Measurements from ENCODE around the gene SLC25A42.
"Not testable (repeated sequence)": the region's sequence is repeated elsewhere in the genome, so short reads cannot be mapped to it uniquely, and the experiment has no call there.

SLC25A42 gene

GRCh38 chr19:19105365-19106055 lies 41.7 kb downstream of the SLC25A42 start:
- no peak for DNase-seq (ENCODE audit: low read depth in 3 of 3)

- no peak for DNase-seq (ENCODE audit: low read depth in 3 of 3)
Measured at GRCh38 chr19:19106056-19106551, 42.3 kb downstream of the SLC25A42 start.

- not testable (repeated sequence) for DNase-seq (ENCODE audit: low read depth in 3 of 3)
Measured at GRCh38 chr19:19106938-19107337, 43.1 kb downstream of the SLC25A42 start.

- no peak for DNase-seq (ENCODE audit: low read depth in 3 of 3)
Measured at GRCh38 chr19:19107654-19108053, 43.9 kb downstream of the SLC25A42 start.

- no peak for DNase-seq (ENCODE audit: low read depth in 3 of 3)
Measured at GRCh38 chr19:19109601-19110000, 45.8 kb downstream of the SLC25A42 start.

- peak in 1 of 3 donors; percentile 17 for DNase-seq (ENCODE audit: low read depth in 3 of 3)
Measured at GRCh38 chr19:19110410-19111135, 46.8 kb downstream of the SLC25A42 start.

- no peak for DNase-seq (ENCODE audit: low read depth in 3 of 3)
Measured at GRCh38 chr19:19111136-19111835, 47.5 kb downstream of the SLC25A42 start.

- no peak for DNase-seq (ENCODE audit: low read depth in 3 of 3)
Measured at GRCh38 chr19:19111967-19112580, 48.3 kb downstream of the SLC25A42 start.

GRCh38 chr19:19113040-19113626 lies 49.3 kb downstream of the SLC25A42 start:
- no peak for DNase-seq (ENCODE audit: low read depth in 3 of 3)

- DNase-seq (ENCODE audit: low read depth in 3 of 3): peak in 1 of 3 donors; percentile 50
Measured at GRCh38 chr19:19115954-19116353, 52.2 kb downstream of the SLC25A42 start.

- DNase-seq (ENCODE audit: low read depth in 3 of 3): no peak
Measured at GRCh38 chr19:19119325-19120237, 55.8 kb downstream of the SLC25A42 start.

GRCh38 chr19:19120308-19121231 lies 56.8 kb downstream of the SLC25A42 start:
- peak in 1 of 3 donors; percentile 21 for DNase-seq (ENCODE audit: low read depth in 3 of 3)

GRCh38 chr19:19121371-19121770 lies 57.6 kb downstream of the SLC25A42 start:
- no peak for DNase-seq (ENCODE audit: low read depth in 3 of 3)

GRCh38 chr19:19122902-19123301 lies 59.1 kb downstream of the SLC25A42 start:
- no peak for DNase-seq (ENCODE audit: low read depth in 3 of 3)

- DNase-seq (ENCODE audit: low read depth in 3 of 3): no peak
Measured at GRCh38 chr19:19123386-19123785, 59.6 kb downstream of the SLC25A42 start.

- no peak for DNase-seq (ENCODE audit: low read depth in 3 of 3)
Measured at GRCh38 chr19:19126102-19126501, 62.3 kb downstream of the SLC25A42 start.

GRCh38 chr19:19131989-19132388 lies 68.2 kb downstream of the SLC25A42 start:
- no peak for DNase-seq (ENCODE audit: low read depth in 3 of 3)

GRCh38 chr19:19132912-19133311 lies 69.1 kb downstream of the SLC25A42 start:
- no peak for DNase-seq (ENCODE audit: low read depth in 3 of 3)

GRCh38 chr19:19133985-19134384 lies 70.2 kb downstream of the SLC25A42 start:
- no peak for DNase-seq (ENCODE audit: low read depth in 3 of 3)
